A549 (cell line): Measurements from ENCODE around the gene TMEM161A. TPM values are rescaled to one million over a fixed set of nuclear protein-coding genes. Genes with fewer than 3 reads are reported as not detected.

ENCODE experiments used
- ATAC-seq, 2 experiments: fragments of 200-7000 bp in 1 of 2; fragments of >200 bp in 1 of 2; cut with Nextera tagmentation in 1 of 2; cut with Tn5 transposase in 1 of 2; 3 replicates each; pipeline versions ENCODE4 v1.8.0 to v1.9.1; 2018 to 2020; ENCODE audit warnings: mild to moderate bottlenecking in 1 of 2, moderate library complexity in 1 of 2
- CTCF ChIA-PET: fragments of 300-600 bp; sonication (Branson Sonifier 250); formaldehyde crosslinking; extraction: SDS; loops from one replicate; lab custom pipeline; 2021; ENCODE audit warnings: antibody characterized with exemption, inconsistent platforms; lab: Yijun Ruan, JAX
- POLR2A ChIA-PET: fragments of 350-600 bp; formaldehyde crosslinking; extraction: SDS; loops from one replicate; lab custom pipeline; 2021; ENCODE audit warnings: antibody characterized with exemption, inconsistent platforms; lab: Yijun Ruan, JAX
- DNase-seq, 2 experiments: peaks; one replicate each; pipeline versions ENCODE4 v3.0.0 to v3.0.0-alpha.2; 2011 to 2016; ENCODE audit warnings: low read depth in 1 of 2, low spot score in 1 of 2
- FAIRE-seq: peaks from 2 replicates; lab custom pipeline; 2011; peaks lifted over from hg19 to GRCh38; lab: Jason Lieb, UNC
- H3K27ac ChIP-seq, 2 experiments: fragments of >200 bp; sonication (Bioruptor Twin); formaldehyde crosslinking; 3 replicates each; pipeline ENCODE4 v1.5.1; 2016 to 2017
- H3K4me1 ChIP-seq: fragments of >200 bp; sonication (Bioruptor Twin); formaldehyde crosslinking; 3 replicates; pipeline ENCODE4 v1.6.1; 2016
- H3K4me2 ChIP-seq: fragments of >200 bp; sonication (Bioruptor Twin); formaldehyde crosslinking; 3 replicates; pipeline ENCODE4 v1.6.1; 2016
- H3K4me3 ChIP-seq: fragments of >200 bp; sonication (Bioruptor Twin); formaldehyde crosslinking; 3 replicates; pipeline ENCODE4 v1.5.1; 2016
- H3K9me3 ChIP-seq: fragments of >200 bp; sonication (Bioruptor Twin); formaldehyde crosslinking; 3 replicates; pipeline ENCODE4 v1.6.1; 2016
- ATOH8 ChIP-seq: fragments of 250-450 bp; sonication (Bioruptor Pico); IDR thresholded peaks from 2 replicates; pipeline ENCODE4 v1.5.0; 2020; ENCODE audit warnings: low read depth, mild to moderate bottlenecking, moderate library complexity
- BCL3 ChIP-seq: fragments of >200 bp; sonication (Bioruptor Twin); formaldehyde crosslinking; IDR thresholded peaks from 3 replicates; pipeline ENCODE4 v1.6.1; 2016
- CBX2 ChIP-seq: fragments of 200-600 bp; sonication (generic); IDR thresholded peaks from 2 replicates; pipeline ENCODE4 v1.6.1; 2016; ENCODE audit warnings: low read depth, mild to moderate bottlenecking, borderline replicate concordance
- CEBPB ChIP-seq, 2 experiments: fragments of >200 bp in 1 of 2; sonication (Bioruptor Twin) in 1 of 2; formaldehyde crosslinking in 1 of 2; IDR thresholded peaks; 2 replicates each; pipeline ENCODE4 v1.6.1; 2012 to 2016
- EP300 ChIP-seq, 2 experiments: fragments of >200 bp; sonication (Bioruptor Twin); formaldehyde crosslinking; IDR thresholded peaks; 2 replicates in 1 of 2; 3 replicates in 1 of 2; pipeline ENCODE4 v1.6.1; 2016 to 2017
- HEYL ChIP-seq: fragments of 250-450 bp; sonication (Bioruptor Pico); IDR thresholded peaks from 2 replicates; pipeline ENCODE4 v1.8.0; 2021; ENCODE audit warnings: mild to moderate bottlenecking, moderate library complexity
- HOXB13 ChIP-seq: fragments of 250-450 bp; sonication (Bioruptor Pico); IDR thresholded peaks from 2 replicates; pipeline ENCODE4 v1.5.0; 2020; ENCODE audit warnings: low read depth, mild to moderate bottlenecking, moderate library complexity
- JUN ChIP-seq, 2 experiments: fragments of >200 bp; sonication (Bioruptor Twin); formaldehyde crosslinking; IDR thresholded peaks; 2 replicates in 1 of 2; 3 replicates in 1 of 2; pipeline ENCODE4 v1.6.1; 2016 to 2017
- NR3C1 ChIP-seq: fragments of >200 bp; sonication (Bioruptor Twin); formaldehyde crosslinking; IDR thresholded peaks from 3 replicates; pipeline ENCODE4 v1.6.1; 2017
- RCOR1 ChIP-seq: fragments of 150-350 bp; IDR thresholded peaks from 2 replicates; pipeline ENCODE4 v1.6.1; 2014; ENCODE audit warnings: antibody characterized with exemption, low read length, low read depth
- WGBS: methylation state at CpG from one replicate; pipeline ENCODE4 v1.1.6; 2017; ENCODE audit errors: missing lambda C conversion rate; 5-methylcytosine and 5-hydroxymethylcytosine counted together
- polyA plus RNA-seq, 4 experiments: library from polyadenylated mRNA; depleted of rRNA in 3 of 4; stranded (reverse); fragments of >200 nt; fragmentation: RNase III in 1 of 4; extraction: RNeasy Plus Mini Kit Qiagen cat#74134 plus additional on column Dnase treatment in 1 of 4; gene quantifications; 2 replicates in 3 of 4; 3 replicates in 1 of 4; pipeline ENCODE4 v1.2.3, GENCODE V29; 2011 to 2017

Gene TMEM161A
- polyA plus RNA-seq, 2 of the 4 experiments (the other 2 are of a cell fraction), result 19.3 to 22.1 TPM

GRCh38 chr19:19074196-19074882 is 63.9 kb downstream of the TMEM161A start:
- WGBS, result 64% methylated on average over 13 of the region's 13 CpGs
- ATAC-seq, result no peak
- H3K4me1 ChIP-seq, result no peaks in the 10 kb centered on the region
- DNase-seq, result no peak
- no peak overlapping the region for H3K4me3 ChIP-seq
- CTCF ChIA-PET, result interaction anchor here (0.8 kb wide), 1 partner anchor 151 kb away, joined by 3 read pairs; no protein-coding TSS in a partner anchor
- H3K27ac ChIP-seq, result no peak overlapping the region
- POLR2A ChIA-PET, result no interaction called here
- TF ChIP-seq CBX2 (no peak), NR3C1 (no peak), JUN (IDR thresholded peaks at IDR 0.05) (no peak), HEYL (no peak), EP300 (IDR thresholded peaks at IDR 0.05) (no peak), BCL3 (no peak)
- no peak overlapping the region for H3K4me2 ChIP-seq
- FAIRE-seq, result no peak
- no peaks in the 10 kb centered on the region for H3K9me3 ChIP-seq

GRCh38 chr19:19071897-19072296 is 66.4 kb downstream of the TMEM161A start:
- no peak for DNase-seq
- CTCF ChIA-PET, result interaction anchor here (1.2 kb wide), 1 partner anchor 26 kb away, joined by 3 read pairs; no protein-coding TSS in a partner anchor

More at GRCh38 chr19:19071897-19072296, 66.4 kb downstream of the TMEM161A start:
- POLR2A ChIA-PET, result no interaction called here
- no peak for TF ChIP-seq ATOH8 (CRISPR knock-in tag)
- no peak for TF ChIP-seq CEBPB (IDR thresholded peaks at IDR 0.05)
- TF ChIP-seq HOXB13 (CRISPR knock-in tag), result no peak
- TF ChIP-seq RCOR1, result no peak
- no peak for TF ChIP-seq EP300 (IDR thresholded peaks at IDR 0.05)
- Histone ChIP-seq H3K4me3 (no peak overlapping the region), H3K4me2 (no peak overlapping the region), H3K27ac (no peak overlapping the region), H3K4me1 (no peaks in the 10 kb centered on the region), H3K9me3 (no peaks in the 10 kb centered on the region)
- FAIRE-seq (no peak), ATAC-seq (no peak)
- 75% methylated on average over 8 of the region's 8 CpGs for WGBS

Other genes starting within 250 kb of the TMEM161A start
- 1.7 and 2.4 TPM in 2 replicates for gene CERS1, start 242.3 kb downstream of the TMEM161A start, polyA plus RNA-seq (2011; rRNA removed)
- gene CERS1, start 242.3 kb downstream of the TMEM161A start, polyA plus RNA-seq (2017; fragmentation: RNase III; extraction: RNeasy Plus Mini Kit Qiagen cat#74134 plus additional on column Dnase treatment), result 3.4 to 4.4 TPM (median 3.7 TPM) in 3 replicates
- gene COPE, start 219.1 kb downstream of the TMEM161A start, polyA plus RNA-seq (2011; rRNA removed), result 91.8 and 94.0 TPM in 2 replicates
- gene COPE, start 219.1 kb downstream of the TMEM161A start, polyA plus RNA-seq (2017; fragmentation: RNase III; extraction: RNeasy Plus Mini Kit Qiagen cat#74134 plus additional on column Dnase treatment), result 109 to 114 TPM (median 112 TPM) in 3 replicates
- gene DDX49, start 218.8 kb downstream of the TMEM161A start, polyA plus RNA-seq (2011; rRNA removed), result 23.2 and 23.4 TPM in 2 replicates
- 31.5 to 36.0 TPM (median 33.9 TPM) in 3 replicates for gene DDX49, start 218.8 kb downstream of the TMEM161A start, polyA plus RNA-seq (2017; fragmentation: RNase III; extraction: RNeasy Plus Mini Kit Qiagen cat#74134 plus additional on column Dnase treatment)
- 9.9 and 11.4 TPM in 2 replicates for gene HOMER3, start 197.3 kb downstream of the TMEM161A start, polyA plus RNA-seq (2011; rRNA removed)
- 28.3 to 38.4 TPM (median 35.4 TPM) in 3 replicates for gene HOMER3, start 197.3 kb downstream of the TMEM161A start, polyA plus RNA-seq (2017; fragmentation: RNase III; extraction: RNeasy Plus Mini Kit Qiagen cat#74134 plus additional on column Dnase treatment)
- 39.3 and 42.4 TPM in 2 replicates for gene SUGP2, start 105.0 kb downstream of the TMEM161A start, polyA plus RNA-seq (2011; rRNA removed)
- gene SUGP2, start 105.0 kb downstream of the TMEM161A start, polyA plus RNA-seq (2017; fragmentation: RNase III; extraction: RNeasy Plus Mini Kit Qiagen cat#74134 plus additional on column Dnase treatment), result 42.3 to 43.9 TPM (median 43.6 TPM) in 3 replicates
- 18.2 and 18.4 TPM in 2 replicates for gene ARMC6, start 104.9 kb downstream of the TMEM161A start, polyA plus RNA-seq (2011; rRNA removed)
- gene ARMC6, start 104.9 kb downstream of the TMEM161A start, polyA plus RNA-seq (2017; fragmentation: RNase III; extraction: RNeasy Plus Mini Kit Qiagen cat#74134 plus additional on column Dnase treatment), result 27.2 to 27.6 TPM (median 27.5 TPM) in 3 replicates
- gene SLC25A42, start 74.5 kb downstream of the TMEM161A start, polyA plus RNA-seq (2011; rRNA removed), result 0.85 and 0.92 TPM in 2 replicates
- 1.3 to 1.7 TPM (median 1.6 TPM) in 3 replicates for gene SLC25A42, start 74.5 kb downstream of the TMEM161A start, polyA plus RNA-seq (2017; fragmentation: RNase III; extraction: RNeasy Plus Mini Kit Qiagen cat#74134 plus additional on column Dnase treatment)
- 0.10 and 0.20 TPM in 2 replicates for gene MEF2B, start 31.8 kb upstream of the TMEM161A start, polyA plus RNA-seq (2011; rRNA removed)
- gene MEF2B, start 31.8 kb upstream of the TMEM161A start, polyA plus RNA-seq (2017; fragmentation: RNase III; extraction: RNeasy Plus Mini Kit Qiagen cat#74134 plus additional on column Dnase treatment), result 0.13 to 0.31 TPM (median 0.29 TPM) in 3 replicates
- 7.2 and 9.1 TPM in 2 replicates for gene BORCS8, start 53.7 kb upstream of the TMEM161A start, polyA plus RNA-seq (2011; rRNA removed)
- gene BORCS8, start 53.7 kb upstream of the TMEM161A start, polyA plus RNA-seq (2017; fragmentation: RNase III; extraction: RNeasy Plus Mini Kit Qiagen cat#74134 plus additional on column Dnase treatment), result 10.6 to 12.3 TPM (median 11.5 TPM) in 3 replicates
- gene RFXANK, start 53.8 kb upstream of the TMEM161A start, polyA plus RNA-seq (2011; rRNA removed), result 23.4 and 24.3 TPM in 2 replicates
- gene RFXANK, start 53.8 kb upstream of the TMEM161A start, polyA plus RNA-seq (2017; fragmentation: RNase III; extraction: RNeasy Plus Mini Kit Qiagen cat#74134 plus additional on column Dnase treatment), result 30.0 to 32.3 TPM (median 30.6 TPM) in 3 replicates
- gene NR2C2AP, start 64.9 kb upstream of the TMEM161A start, polyA plus RNA-seq (2011; rRNA removed), result 19.3 and 20.0 TPM in 2 replicates
- gene NR2C2AP, start 64.9 kb upstream of the TMEM161A start, polyA plus RNA-seq (2017; fragmentation: RNase III; extraction: RNeasy Plus Mini Kit Qiagen cat#74134 plus additional on column Dnase treatment), result 24.1 to 24.8 TPM (median 24.6 TPM) in 3 replicates
- gene NCAN, start 73.5 kb upstream of the TMEM161A start, polyA plus RNA-seq (2011; rRNA removed), result 0.03 and 0.05 TPM in 2 replicates
- gene NCAN, start 73.5 kb upstream of the TMEM161A start, polyA plus RNA-seq (2017; fragmentation: RNase III; extraction: RNeasy Plus Mini Kit Qiagen cat#74134 plus additional on column Dnase treatment), result 0.01 to 0.03 TPM in 2 of 3 replicates, not detected in the other
- gene TM6SF2, start 134.8 kb upstream of the TMEM161A start, polyA plus RNA-seq (2011; rRNA removed), result 0.45 and 0.62 TPM in 2 replicates
- 0.54 to 0.88 TPM (median 0.65 TPM) in 3 replicates for gene TM6SF2, start 134.8 kb upstream of the TMEM161A start, polyA plus RNA-seq (2017; fragmentation: RNase III; extraction: RNeasy Plus Mini Kit Qiagen cat#74134 plus additional on column Dnase treatment)
- 17.6 and 21.9 TPM in 2 replicates for gene SUGP1, start 182.0 kb upstream of the TMEM161A start, polyA plus RNA-seq (2011; rRNA removed)
- 27.4 to 30.0 TPM (median 30.0 TPM) in 3 replicates for gene SUGP1, start 182.0 kb upstream of the TMEM161A start, polyA plus RNA-seq (2017; fragmentation: RNase III; extraction: RNeasy Plus Mini Kit Qiagen cat#74134 plus additional on column Dnase treatment)
- gene MAU2, start 182.4 kb upstream of the TMEM161A start, polyA plus RNA-seq (2011; rRNA removed), result 8.5 and 14.0 TPM in 2 replicates
- 10.0 to 11.6 TPM (median 11.5 TPM) in 3 replicates for gene MAU2, start 182.4 kb upstream of the TMEM161A start, polyA plus RNA-seq (2017; fragmentation: RNase III; extraction: RNeasy Plus Mini Kit Qiagen cat#74134 plus additional on column Dnase treatment)